ENCODE results near the gene FUT7. TPM values are rescaled to one million over a fixed set of nuclear protein-coding genes. Genes with fewer than 3 reads are reported as not detected.

The FUT7 gene
- total and polyA plus RNA-seq, 2 of the 13 experiments (the other 11 are each of a cell fraction or from before 2014, with no cell fraction given) = 0.05 TPM; not detected in 1

DNA sequence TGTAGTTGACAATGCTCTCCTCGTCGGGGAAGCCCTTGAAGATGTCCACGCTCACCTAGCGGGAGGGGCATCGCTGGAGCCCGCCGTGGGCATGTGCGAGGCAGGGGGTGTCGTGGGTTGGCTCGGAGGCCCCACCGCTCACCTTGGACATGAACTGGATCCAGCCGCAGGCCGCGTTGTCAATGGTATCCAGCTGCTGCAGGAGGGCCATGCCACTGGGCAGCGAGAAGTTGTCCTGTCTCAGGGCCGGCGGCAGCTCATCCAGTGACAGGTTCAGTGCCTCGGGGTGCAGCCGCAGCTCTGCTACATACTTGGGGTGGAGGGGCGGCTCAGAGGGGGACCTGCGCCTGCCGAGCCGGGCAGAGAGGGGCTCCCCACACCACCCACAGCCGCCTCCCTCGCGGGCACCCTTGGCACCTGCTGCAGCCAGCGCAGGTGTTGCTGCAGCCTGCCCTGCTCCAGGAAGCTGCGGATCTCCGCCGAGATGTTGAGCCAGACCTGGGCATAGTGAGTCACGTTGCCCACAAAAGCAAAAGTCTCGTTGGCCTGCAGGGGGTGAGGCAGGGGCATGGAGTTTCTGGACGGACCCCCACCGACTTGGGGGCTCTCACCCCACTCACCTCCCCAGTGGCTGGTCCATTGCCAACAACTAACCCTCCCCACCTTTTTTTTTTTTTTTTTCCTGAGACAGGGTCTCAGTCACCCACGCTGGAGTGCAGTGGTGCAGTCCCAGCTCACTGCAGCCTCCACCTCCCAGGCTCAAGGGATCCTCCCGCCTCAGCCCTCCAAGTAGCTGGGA, 12.9 kb downstream of the FUT7 start:
- ATAC-seq = no peak
- CTCF ChIA-PET (ENCODE audit: low intra/inter-chr PET ratio, low total read pairs) = no interaction called here
- intact Hi-C loops (cut with micrococcal nuclease; ENCODE audit: unreplicated experiment) = no loop called here
- TF ChIP-seq HOXA5 (CRISPR knock-in tag; IDR thresholded peaks at IDR 0.05) = no peak
- TF ChIP-seq HOXA9 (CRISPR knock-in tag; IDR thresholded peaks at IDR 0.05; ENCODE audit: borderline replicate concordance) = no peak
- TF ChIP-seq SMARCE1 (IDR thresholded peaks at IDR 0.05; ENCODE audit: borderline replicate concordance) = no peak
- TF ChIP-seq, protein P1, sequence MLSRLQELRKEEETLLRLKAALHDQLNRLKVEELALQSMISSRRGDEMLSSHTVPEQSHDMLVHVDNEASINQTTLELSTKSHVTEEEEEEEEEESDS (CRISPR knock-in tag; IDR thresholded peaks at IDR 0.05; ENCODE audit: borderline replicate concordance) = no peak
- TF ChIP-seq, protein P2, sequence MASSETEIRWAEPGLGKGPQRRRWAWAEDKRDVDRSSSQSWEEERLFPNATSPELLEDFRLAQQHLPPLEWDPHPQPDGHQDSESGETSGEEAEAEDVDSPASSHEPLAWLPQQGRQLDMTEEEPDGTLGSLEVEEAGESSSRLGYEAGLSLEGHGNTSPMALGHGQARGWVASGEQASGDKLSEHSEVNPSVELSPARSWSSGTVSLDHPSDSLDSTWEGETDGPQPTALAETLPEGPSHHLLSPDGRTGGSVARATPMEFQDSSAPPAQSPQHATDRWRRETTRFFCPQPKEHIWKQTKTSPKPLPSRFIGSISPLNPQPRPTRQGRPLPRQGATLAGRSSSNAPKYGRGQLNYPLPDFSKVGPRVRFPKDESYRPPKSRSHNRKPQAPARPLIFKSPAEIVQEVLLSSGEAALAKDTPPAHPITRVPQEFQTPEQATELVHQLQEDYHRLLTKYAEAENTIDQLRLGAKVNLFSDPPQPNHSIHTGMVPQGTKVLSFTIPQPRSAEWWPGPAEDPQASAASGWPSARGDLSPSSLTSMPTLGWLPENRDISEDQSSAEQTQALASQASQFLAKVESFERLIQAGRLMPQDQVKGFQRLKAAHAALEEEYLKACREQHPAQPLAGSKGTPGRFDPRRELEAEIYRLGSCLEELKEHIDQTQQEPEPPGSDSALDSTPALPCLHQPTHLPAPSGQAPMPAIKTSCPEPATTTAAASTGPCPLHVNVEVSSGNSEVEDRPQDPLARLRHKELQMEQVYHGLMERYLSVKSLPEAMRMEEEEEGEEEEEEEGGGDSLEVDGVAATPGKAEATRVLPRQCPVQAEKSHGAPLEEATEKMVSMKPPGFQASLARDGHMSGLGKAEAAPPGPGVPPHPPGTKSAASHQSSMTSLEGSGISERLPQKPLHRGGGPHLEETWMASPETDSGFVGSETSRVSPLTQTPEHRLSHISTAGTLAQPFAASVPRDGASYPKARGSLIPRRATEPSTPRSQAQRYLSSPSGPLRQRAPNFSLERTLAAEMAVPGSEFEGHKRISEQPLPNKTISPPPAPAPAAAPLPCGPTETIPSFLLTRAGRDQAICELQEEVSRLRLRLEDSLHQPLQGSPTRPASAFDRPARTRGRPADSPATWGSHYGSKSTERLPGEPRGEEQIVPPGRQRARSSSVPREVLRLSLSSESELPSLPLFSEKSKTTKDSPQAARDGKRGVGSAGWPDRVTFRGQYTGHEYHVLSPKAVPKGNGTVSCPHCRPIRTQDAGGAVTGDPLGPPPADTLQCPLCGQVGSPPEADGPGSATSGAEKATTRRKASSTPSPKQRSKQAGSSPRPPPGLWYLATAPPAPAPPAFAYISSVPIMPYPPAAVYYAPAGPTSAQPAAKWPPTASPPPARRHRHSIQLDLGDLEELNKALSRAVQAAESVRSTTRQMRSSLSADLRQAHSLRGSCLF (CRISPR knock-in tag; IDR thresholded peaks at IDR 0.05; ENCODE audit: borderline replicate concordance) = no peak
- TF ChIP-seq, protein P3, sequence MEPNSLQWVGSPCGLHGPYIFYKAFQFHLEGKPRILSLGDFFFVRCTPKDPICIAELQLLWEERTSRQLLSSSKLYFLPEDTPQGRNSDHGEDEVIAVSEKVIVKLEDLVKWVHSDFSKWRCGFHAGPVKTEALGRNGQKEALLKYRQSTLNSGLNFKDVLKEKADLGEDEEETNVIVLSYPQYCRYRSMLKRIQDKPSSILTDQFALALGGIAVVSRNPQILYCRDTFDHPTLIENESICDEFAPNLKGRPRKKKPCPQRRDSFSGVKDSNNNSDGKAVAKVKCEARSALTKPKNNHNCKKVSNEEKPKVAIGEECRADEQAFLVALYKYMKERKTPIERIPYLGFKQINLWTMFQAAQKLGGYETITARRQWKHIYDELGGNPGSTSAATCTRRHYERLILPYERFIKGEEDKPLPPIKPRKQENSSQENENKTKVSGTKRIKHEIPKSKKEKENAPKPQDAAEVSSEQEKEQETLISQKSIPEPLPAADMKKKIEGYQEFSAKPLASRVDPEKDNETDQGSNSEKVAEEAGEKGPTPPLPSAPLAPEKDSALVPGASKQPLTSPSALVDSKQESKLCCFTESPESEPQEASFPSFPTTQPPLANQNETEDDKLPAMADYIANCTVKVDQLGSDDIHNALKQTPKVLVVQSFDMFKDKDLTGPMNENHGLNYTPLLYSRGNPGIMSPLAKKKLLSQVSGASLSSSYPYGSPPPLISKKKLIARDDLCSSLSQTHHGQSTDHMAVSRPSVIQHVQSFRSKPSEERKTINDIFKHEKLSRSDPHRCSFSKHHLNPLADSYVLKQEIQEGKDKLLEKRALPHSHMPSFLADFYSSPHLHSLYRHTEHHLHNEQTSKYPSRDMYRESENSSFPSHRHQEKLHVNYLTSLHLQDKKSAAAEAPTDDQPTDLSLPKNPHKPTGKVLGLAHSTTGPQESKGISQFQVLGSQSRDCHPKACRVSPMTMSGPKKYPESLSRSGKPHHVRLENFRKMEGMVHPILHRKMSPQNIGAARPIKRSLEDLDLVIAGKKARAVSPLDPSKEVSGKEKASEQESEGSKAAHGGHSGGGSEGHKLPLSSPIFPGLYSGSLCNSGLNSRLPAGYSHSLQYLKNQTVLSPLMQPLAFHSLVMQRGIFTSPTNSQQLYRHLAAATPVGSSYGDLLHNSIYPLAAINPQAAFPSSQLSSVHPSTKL (CRISPR knock-in tag; IDR thresholded peaks at IDR 0.05) = no peak
- no peak for TF ChIP-seq ZFP82 (CRISPR knock-in tag; IDR thresholded peaks at IDR 0.05; ENCODE audit: borderline replicate concordance)
- TF ChIP-seq ZNF101 (CRISPR knock-in tag; IDR thresholded peaks at IDR 0.05; ENCODE audit: borderline replicate concordance, low read depth) = no peak
- TF ChIP-seq, protein P4, sequence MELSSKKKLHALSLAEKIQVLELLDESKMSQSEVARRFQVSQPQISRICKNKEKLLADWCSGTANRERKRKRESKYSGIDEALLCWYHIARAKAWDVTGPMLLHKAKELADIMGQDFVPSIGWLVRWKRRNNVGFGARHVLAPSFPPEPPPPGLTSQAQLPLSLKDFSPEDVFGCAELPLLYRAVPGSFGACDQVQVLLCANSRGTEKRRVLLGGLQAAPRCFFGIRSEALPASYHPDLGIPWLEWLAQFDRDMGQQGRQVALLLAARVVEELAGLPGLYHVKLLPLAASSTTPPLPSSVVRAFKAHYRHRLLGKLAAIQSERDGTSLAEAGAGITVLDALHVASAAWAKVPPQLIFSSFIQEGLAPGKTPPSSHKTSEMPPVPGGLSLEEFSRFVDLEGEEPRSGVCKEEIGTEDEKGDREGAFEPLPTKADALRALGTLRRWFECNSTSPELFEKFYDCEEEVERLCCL (CRISPR knock-in tag; IDR thresholded peaks at IDR 0.05; ENCODE audit: borderline replicate concordance) = no peak
- TF ChIP-seq, protein P5, sequence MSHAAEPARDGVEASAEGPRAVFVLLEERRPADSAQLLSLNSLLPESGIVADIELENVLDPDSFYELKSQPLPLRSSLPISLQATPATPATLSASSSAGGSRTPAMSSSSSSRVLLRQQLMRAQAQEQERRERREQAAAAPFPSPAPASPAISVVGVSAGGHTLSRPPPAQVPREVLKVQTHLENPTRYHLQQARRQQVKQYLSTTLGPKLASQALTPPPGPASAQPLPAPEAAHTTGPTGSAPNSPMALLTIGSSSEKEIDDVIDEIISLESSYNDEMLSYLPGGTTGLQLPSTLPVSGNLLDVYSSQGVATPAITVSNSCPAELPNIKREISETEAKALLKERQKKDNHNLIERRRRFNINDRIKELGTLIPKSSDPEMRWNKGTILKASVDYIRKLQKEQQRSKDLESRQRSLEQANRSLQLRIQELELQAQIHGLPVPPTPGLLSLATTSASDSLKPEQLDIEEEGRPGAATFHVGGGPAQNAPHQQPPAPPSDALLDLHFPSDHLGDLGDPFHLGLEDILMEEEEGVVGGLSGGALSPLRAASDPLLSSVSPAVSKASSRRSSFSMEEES (CRISPR knock-in tag; IDR thresholded peaks at IDR 0.05) = no peak
- no peak for TF ChIP-seq ZNF552 (CRISPR knock-in tag; IDR thresholded peaks at IDR 0.05; ENCODE audit: borderline replicate concordance)

More for the DNA sequence above, 12.9 kb downstream of the FUT7 start:
- DNase-seq (ENCODE audit: low spot score) (no peak), FAIRE-seq (no peak)
- H2AFZ ChIP-seq (ENCODE audit: low read length) = no peak overlapping the region
- peaks cover 1 to 2% of the 10 kb centered on the region in 2 experiments; a peak in 1 of 5 replicates for H3K36me3 ChIP-seq (replicated peaks in 1 of 2; ENCODE audit: control insufficient read depth in 1 of 2, insufficient read depth in 2 of 2, low read length in 2 of 2)
- H3K27ac ChIP-seq (ENCODE audit: extremely low read length, insufficient read depth, low read length) = no peak overlapping the region
- no peaks in the 10 kb centered on the region for H4K20me1 ChIP-seq (ENCODE audit: insufficient read depth, low read length)
- in situ Hi-C loops (cut with HindIII; ENCODE audit: extremely low pct_ligation_motif_present, low pct_unique_long_range_greater_than_20kb) = no loop called here
- POLR2A ChIA-PET = no interaction called here
- H3K4me2 ChIP-seq (ENCODE audit: low read depth, low read length) = no peak overlapping the region
- 93% methylated on average over 5 of the region's 36 CpGs for WGBS (ENCODE audit: low lambda C conversion rate)
- H3K27me3 ChIP-seq (ENCODE audit: control insufficient read depth in 1 of 2, insufficient read depth in 2 of 2, low read length in 2 of 2) = no peaks in the 10 kb centered on the region
- H3K9ac ChIP-seq (ENCODE audit: insufficient read depth, low read depth, low read length) = no peak overlapping the region
- no peaks in the 10 kb centered on the region for H3K9me3 ChIP-seq (ENCODE audit: low read length)
- H3K4me1 ChIP-seq (ENCODE audit: insufficient read depth, low read length) = peaks cover 27% of the 10 kb centered on the region
- BruUV-seq (replicated peaks) = no TSS peak
- no peaks in the 10 kb centered on the region for H3K79me2 ChIP-seq (ENCODE audit: insufficient read depth, low read length)
- no peak overlapping the region for H3K4me3 ChIP-seq (replicated peaks in 1 of 3; ENCODE audit: insufficient read depth in 1 of 3, low read depth in 2 of 3, low read length in 3 of 3)
